K562 (cell line): ENCODE measurements around the gene ETFBKMT.

Experiments used
- BCOR ChIP-seq: fragments of 450-650 bp; IDR thresholded peaks from 2 replicates; pipeline ENCODE4 v1.6.1; 2016
- CTCF ChIP-seq, 3 experiments: IDR thresholded peaks in 2 of 3; conservative IDR thresholded peaks in 1 of 3; 2 replicates each; pipeline ENCODE4 v1.5.1; 2011 to 2012; ENCODE audit warnings: low read length in 3 of 3, mild to moderate bottlenecking in 3 of 3, control low read depth in 2 of 3, improper control_type of control experiment in 1 of 3, inconsistent platforms in 1 of 3, low read depth in 1 of 3, mixed read lengths in 1 of 3, moderate library complexity in 1 of 3; ENCODE audit not compliant: insufficient read depth in 2 of 3
- EZH2 ChIP-seq: IDR thresholded peaks from 2 replicates; pipeline ENCODE4 v1.6.1; 2012; ENCODE audit warnings: low read depth, mild to moderate bottlenecking, inconsistent platforms, low read length, borderline replicate concordance
- POLR2AphosphoS5 ChIP-seq: IDR thresholded peaks from 2 replicates; pipeline ENCODE4 v1.6.1; 2011; ENCODE audit warnings: mild to moderate bottlenecking, low read depth, low read length, moderate library complexity; ENCODE audit not compliant: control insufficient read depth, insufficient read depth
- TRIM25 ChIP-seq: fragments of 450-650 bp; IDR thresholded peaks from 2 replicates; pipeline ENCODE4 v1.7.0; 2016; ENCODE audit warnings: borderline replicate concordance

- TF ChIP-seq CTCF (IDR thresholded peaks at IDR 0.05 in 2 of 3, conservative IDR thresholded peaks at IDR 0.05 in 1 of 3; ENCODE audit: insufficient read depth in 2 of 3, low read depth in 1 of 3, low read length in 3 of 3) (no peak), BCOR (no peak), EZH2 (no peak), POLR2AphosphoS5 (no peak), TRIM25 (no peak)
Observed at GRCh38 chr12:31651893-31652521, 7.5 kb upstream of the ETFBKMT start.
